ENCODE measurements around the gene LRRC4B.

DNA sequence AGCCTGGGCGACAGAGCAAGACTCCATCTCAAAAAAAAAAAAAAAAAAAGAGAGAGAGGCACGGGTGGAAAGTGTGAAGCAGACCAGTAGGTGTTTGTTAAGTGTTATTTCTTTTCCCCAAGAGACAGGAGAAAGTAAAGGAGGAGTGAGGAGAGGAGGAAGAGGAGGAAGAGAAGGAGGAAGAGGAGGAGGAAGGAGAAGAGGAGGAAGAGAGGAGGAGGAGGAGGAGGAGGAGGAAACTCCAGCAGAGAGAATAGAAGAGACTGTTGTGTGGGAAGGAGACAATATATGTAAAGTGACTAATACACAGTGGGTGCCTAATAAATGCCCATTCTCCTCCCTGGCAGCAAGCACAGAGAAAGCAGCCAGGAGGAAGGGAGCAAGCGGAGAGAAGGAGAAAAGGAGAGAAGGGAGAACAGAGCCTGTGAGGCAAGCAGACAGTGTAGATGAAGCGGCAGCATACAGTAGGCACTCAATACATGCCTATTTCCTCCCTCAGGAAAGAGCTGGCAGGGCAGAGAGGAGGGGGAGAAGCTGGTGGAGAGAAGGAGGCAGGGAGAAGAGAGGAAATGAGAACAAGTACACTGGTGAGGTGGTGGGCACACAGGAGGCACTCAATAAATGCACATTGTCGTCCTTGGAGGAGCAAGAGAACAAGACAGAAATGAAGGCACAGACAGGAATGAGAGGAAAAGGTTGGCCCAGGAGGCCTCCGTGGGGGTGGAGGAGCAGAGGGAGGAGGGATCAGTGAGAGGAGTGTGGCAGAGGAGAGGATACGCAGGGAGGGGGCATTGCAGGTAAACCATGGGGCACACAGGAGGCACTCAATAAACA is 73.8 kb downstream of the LRRC4B start:
- TF ChIP-seq, protein P1, sequence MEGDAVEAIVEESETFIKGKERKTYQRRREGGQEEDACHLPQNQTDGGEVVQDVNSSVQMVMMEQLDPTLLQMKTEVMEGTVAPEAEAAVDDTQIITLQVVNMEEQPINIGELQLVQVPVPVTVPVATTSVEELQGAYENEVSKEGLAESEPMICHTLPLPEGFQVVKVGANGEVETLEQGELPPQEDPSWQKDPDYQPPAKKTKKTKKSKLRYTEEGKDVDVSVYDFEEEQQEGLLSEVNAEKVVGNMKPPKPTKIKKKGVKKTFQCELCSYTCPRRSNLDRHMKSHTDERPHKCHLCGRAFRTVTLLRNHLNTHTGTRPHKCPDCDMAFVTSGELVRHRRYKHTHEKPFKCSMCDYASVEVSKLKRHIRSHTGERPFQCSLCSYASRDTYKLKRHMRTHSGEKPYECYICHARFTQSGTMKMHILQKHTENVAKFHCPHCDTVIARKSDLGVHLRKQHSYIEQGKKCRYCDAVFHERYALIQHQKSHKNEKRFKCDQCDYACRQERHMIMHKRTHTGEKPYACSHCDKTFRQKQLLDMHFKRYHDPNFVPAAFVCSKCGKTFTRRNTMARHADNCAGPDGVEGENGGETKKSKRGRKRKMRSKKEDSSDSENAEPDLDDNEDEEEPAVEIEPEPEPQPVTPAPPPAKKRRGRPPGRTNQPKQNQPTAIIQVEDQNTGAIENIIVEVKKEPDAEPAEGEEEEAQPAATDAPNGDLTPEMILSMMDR (IDR thresholded peaks at IDR 0.05): no peak
- TF ChIP-seq POLR2A (IDR thresholded peaks at IDR 0.05): no peak
